ENCODE results near the gene DNAJB11.

- TF ChIP-seq CTCF (IDR thresholded peaks at IDR 0.05) (no peak), POLR2AphosphoS5 (IDR thresholded peaks at IDR 0.05; ENCODE audit: low read depth, low read length) (no peak), REST (IDR thresholded peaks at IDR 0.05; ENCODE audit: insufficient read depth in 1 of 2, low read depth in 2 of 2, low read length in 1 of 2) (no peak)
Measured at GRCh38 chr3:186526256-186526606, 44.3 kb upstream of the DNAJB11 start.
